Colonic mucosa (tissue), 4 donors: ENCODE measurements around the gene MB. TPM values are rescaled to one million over a fixed set of nuclear protein-coding genes. Genes with fewer than 3 reads are reported as not detected.

ENCODE experiments used
- DNase-seq: peaks from one replicate; pipeline ENCODE4 v3.0.0-alpha.2; 2020
- H3K27ac ChIP-seq: fragments of 200-600 bp; one replicate; pipeline ENCODE4 v1.8.0; 2021
- H3K27me3 ChIP-seq: fragments of 200-600 bp; one replicate; pipeline ENCODE4 v1.8.0; 2021
- H3K36me3 ChIP-seq: fragments of 200-600 bp; one replicate; pipeline ENCODE4 v1.8.0; 2021
- H3K4me1 ChIP-seq: fragments of 200-600 bp; one replicate; pipeline ENCODE4 v1.8.0; 2021; ENCODE audit warnings: mild to moderate bottlenecking
- H3K4me3 ChIP-seq: fragments of 200-600 bp; one replicate; pipeline ENCODE4 v1.8.0; 2021
- H3K9ac ChIP-seq, 2 donors: one replicate each; pipeline ENCODE4 v1.7.0; 2013; ENCODE audit warnings: control low read depth in 2 of 2, low read depth in 2 of 2, low read length in 2 of 2
- H3K9me3 ChIP-seq: fragments of 200-600 bp; one replicate; pipeline ENCODE4 v1.8.0; 2021
- intact Hi-C: fragments of 100-400 bp; cut with DNase I; formaldehyde crosslinking; loops from one replicate; pipeline ENCODE4 v1.14.1; 2022
- total RNA-seq, 2 donors: library from RNA; stranded (reverse); fragmentation: NEBNext Ultra II Directional in 1 of 2; extraction: Animal tissue kit (Norgen Biotek cat#: 25700) in 1 of 2; gene quantifications; one replicate each; pipeline ENCODE4 v1.2.1, GENCODE V29; 2021
- TF ChIP-seq, protein P1 (sequence below): fragments of 200-600 bp; IDR thresholded peaks from one replicate; pipeline ENCODE4 v1.8.0; 2022; ENCODE audit warnings: antibody characterized with exemption, mild to moderate bottlenecking
- donor health status: healthy.
- donor health status: DM: no; HTN: no; CAD: no.
- donor health status: DM: no; HTN: no; CAD: no.

The MB gene
- total RNA-seq, 2 donors from 2014 or later, result 2.9 to 8.8 TPM

DNA sequence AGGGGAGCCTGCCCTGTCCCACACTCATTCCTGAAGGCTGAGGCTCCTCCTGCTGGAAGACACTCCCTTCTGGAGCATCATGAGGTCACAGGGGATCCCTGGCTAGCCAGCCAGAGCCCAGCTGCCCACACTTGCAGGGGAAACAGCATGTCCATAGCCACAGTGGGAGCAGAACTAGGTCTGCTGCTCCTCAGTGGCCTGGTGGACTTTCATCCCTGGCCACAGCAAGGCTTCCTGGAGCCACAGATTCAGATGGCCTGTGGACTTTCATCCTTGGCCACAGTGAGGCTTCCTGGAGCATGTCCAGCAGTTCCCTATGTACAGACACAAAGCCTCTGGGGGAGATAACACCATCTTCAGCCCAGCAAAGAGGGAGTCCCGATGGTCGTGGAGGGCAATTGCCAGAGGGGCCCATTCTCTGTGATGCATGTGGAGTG is 25.2 kb upstream of the MB start:
- peak; percentile 48 for DNase-seq
- H3K27ac ChIP-seq, result no peak overlapping the region

DNA sequence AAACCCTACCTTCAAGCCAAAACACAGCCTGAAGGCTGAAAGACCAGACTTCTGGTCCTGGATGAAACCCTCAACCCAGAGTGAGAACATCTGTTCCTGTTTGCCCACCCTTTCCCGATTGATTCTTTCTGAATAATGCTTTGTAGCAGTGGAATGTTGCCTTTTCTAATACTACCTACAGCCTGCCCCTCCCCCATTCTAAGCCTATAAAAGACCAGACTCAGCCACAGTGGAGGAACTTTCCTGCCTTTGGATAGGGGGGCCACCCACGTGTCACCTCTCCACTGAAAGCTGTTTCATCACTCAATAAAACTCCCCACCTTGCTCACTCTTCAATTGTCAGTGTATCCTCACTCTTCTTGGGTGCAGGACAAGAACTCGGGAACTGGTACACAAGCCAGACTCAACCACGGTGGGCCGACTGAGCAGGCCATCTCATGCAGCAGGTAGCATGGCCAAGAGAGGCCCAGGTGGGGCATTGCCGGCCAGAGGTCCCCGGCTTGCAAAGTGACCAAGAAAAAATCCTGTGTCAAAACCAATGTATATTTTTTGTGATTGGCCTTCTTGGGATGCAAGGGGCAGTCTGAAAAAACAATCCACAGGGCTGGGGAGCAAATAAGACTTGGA is 24.5 kb upstream of the MB start:
- no peak for DNase-seq
- Histone ChIP-seq H3K27ac (no peak overlapping the region), H3K4me1 (no peaks in the 10 kb centered on the region), H3K36me3 (no peaks in the 10 kb centered on the region), H3K4me3 (no peak overlapping the region), H3K9ac (no peak overlapping the region), H3K27me3 (no peaks in the 10 kb centered on the region), H3K9me3 (no peaks in the 10 kb centered on the region)
- TF ChIP-seq, protein P1, sequence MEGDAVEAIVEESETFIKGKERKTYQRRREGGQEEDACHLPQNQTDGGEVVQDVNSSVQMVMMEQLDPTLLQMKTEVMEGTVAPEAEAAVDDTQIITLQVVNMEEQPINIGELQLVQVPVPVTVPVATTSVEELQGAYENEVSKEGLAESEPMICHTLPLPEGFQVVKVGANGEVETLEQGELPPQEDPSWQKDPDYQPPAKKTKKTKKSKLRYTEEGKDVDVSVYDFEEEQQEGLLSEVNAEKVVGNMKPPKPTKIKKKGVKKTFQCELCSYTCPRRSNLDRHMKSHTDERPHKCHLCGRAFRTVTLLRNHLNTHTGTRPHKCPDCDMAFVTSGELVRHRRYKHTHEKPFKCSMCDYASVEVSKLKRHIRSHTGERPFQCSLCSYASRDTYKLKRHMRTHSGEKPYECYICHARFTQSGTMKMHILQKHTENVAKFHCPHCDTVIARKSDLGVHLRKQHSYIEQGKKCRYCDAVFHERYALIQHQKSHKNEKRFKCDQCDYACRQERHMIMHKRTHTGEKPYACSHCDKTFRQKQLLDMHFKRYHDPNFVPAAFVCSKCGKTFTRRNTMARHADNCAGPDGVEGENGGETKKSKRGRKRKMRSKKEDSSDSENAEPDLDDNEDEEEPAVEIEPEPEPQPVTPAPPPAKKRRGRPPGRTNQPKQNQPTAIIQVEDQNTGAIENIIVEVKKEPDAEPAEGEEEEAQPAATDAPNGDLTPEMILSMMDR, result no peak
- intact Hi-C loops, result no loop called here

More for the DNA sequence above, 25.2 kb upstream of the MB start:
- H3K9ac ChIP-seq, result no peak overlapping the region
- no peaks in the 10 kb centered on the region for H3K27me3 ChIP-seq
- H3K36me3 ChIP-seq, result no peaks in the 10 kb centered on the region
- no peaks in the 10 kb centered on the region for H3K9me3 ChIP-seq
- intact Hi-C loops, result no loop called here
- TF ChIP-seq, protein P1, result no peak
- H3K4me1 ChIP-seq, result no peaks in the 10 kb centered on the region
- H3K4me3 ChIP-seq, result no peak overlapping the region

DNA sequence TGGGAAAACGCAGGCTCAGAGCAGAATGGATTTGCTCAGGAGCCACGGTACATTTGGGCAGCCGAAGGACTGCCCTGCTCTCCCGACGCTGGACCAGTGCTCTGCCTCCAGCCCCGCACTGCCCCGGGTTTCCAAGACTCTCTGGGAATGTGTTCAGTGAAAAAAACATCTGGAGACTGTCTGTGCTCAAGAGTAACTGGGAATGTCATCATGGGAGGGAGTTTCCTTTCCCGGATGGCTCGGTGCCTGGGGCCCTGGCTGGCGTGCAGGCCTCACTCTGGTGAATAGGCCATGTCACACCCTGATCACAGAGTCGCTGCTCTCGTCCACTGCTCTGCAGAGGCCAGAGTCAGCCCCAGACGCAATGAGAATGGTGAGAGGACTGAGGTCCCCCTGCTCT is 21.3 kb upstream of the MB start:
- Histone ChIP-seq H3K9me3 (no peaks in the 10 kb centered on the region), H3K27me3 (no peaks in the 10 kb centered on the region), H3K4me3 (no peak overlapping the region), H3K36me3 (no peaks in the 10 kb centered on the region), H3K4me1 (no peaks in the 10 kb centered on the region), H3K27ac (peak overlapping the region; percentile 66), H3K9ac (peak overlapping the region in 1 of 2 donors; percentile 34)
- DNase-seq, result peak; percentile 67
- intact Hi-C loops, result loop anchor here (10.0 kb wide), 1 partner anchor 196 kb away; no protein-coding TSS in a partner anchor
- TF ChIP-seq, protein P1, result no peak

DNA sequence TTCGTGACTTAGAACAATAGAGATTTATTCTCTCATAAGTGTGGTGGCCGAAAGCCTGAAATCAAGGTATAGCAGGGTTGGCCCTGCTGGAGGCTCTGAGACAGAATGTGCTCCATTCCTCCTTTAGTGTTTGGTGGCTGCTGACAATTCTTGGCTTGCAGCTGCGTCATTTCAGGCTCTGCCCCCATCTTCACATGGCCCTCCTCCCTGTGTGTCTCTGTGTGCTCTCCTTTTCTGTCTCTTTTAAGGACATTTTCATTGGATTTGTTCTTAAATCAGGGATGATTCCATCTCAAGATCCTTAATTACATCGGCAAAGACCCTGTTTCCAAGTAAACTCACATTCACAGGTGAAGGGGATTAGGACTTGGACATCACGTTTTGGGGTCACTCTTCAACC is 20.9 kb upstream of the MB start:
- no peak overlapping the region for H3K4me3 ChIP-seq
- H3K9ac ChIP-seq, result peak overlapping the region in 1 of 2 donors; percentile 34
- no peaks in the 10 kb centered on the region for H3K4me1 ChIP-seq
- H3K36me3 ChIP-seq, result no peaks in the 10 kb centered on the region
- intact Hi-C loops, result loop anchor here (10.0 kb wide), 1 partner anchor 197 kb away; no protein-coding TSS in a partner anchor
- DNase-seq, result no peak
- H3K9me3 ChIP-seq, result no peaks in the 10 kb centered on the region
- H3K27ac ChIP-seq, result peak overlapping the region; percentile 66
- TF ChIP-seq, protein P1, result no peak
- no peaks in the 10 kb centered on the region for H3K27me3 ChIP-seq

DNA sequence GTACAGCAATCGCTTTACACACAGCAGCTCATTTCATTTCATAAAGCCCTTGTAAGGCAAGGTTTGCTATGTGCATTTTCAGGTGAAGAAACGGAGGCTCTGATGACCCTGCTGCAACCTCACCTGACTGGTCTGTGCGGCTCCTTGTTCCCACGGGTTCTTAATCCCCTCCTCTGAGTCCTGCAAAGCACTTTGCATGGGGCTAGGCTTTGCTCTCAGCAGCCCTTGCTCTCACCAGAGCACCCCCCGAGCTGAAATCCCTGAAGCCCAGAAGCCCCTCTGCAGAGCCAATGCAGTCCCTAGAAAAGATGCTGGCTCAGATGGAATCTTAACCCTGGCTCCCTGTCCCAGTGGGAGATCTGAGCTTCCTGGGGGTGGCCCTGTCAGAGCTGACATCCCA is 20.1 kb upstream of the MB start:
- intact Hi-C loops, result loop anchor here (10.0 kb wide), 1 partner anchor 198 kb away; no protein-coding TSS in a partner anchor
- TF ChIP-seq, protein P1, result no peak
- peak overlapping the region; percentile 66 for H3K27ac ChIP-seq
- H3K4me3 ChIP-seq, result no peak overlapping the region
- H3K4me1 ChIP-seq, result no peaks in the 10 kb centered on the region
- H3K9ac ChIP-seq, result no peak overlapping the region
- DNase-seq, result no peak
- no peaks in the 10 kb centered on the region for H3K36me3 ChIP-seq
- H3K9me3 ChIP-seq, result no peaks in the 10 kb centered on the region
- H3K27me3 ChIP-seq, result no peaks in the 10 kb centered on the region
